Lower leg skin (tissue), 3 donors: ENCODE results near the gene SRPRB.

Source experiments
- POLR2A ChIP-seq, 2 donors: fragments of 450-650 bp; IDR thresholded peaks; one replicate each; pipeline ENCODE4 v1.6.1; 2016 to 2017; ENCODE audit warnings: antibody characterized with exemption in 2 of 2, mild to moderate bottlenecking in 1 of 2, moderate library complexity in 1 of 2
- TF ChIP-seq, protein P1 (sequence below), 3 donors: fragments of 450-650 bp; IDR thresholded peaks; one replicate each; pipeline ENCODE4 v1.5.1; 2016; ENCODE audit warnings: antibody characterized with exemption in 3 of 3, mild to moderate bottlenecking in 3 of 3, moderate library complexity in 2 of 3

DNA sequence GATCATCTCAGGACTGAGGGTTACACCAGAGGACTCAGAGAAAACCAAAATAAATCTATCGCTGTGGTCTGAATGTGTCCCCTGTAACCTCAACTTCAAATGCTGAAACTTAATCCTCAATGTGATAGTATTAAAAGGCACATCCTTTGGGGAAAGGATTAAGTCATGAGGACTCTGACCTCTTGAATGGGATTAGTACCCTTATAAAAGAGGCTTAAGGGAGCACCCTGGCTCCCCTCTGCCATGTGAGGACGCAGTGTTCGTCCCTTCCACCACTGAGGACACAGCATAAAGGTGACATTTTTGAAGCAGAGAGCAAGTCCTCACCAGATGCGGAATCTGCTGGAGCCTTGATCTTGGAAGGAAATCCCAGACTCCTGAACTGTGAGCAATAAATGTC is 39.5 kb downstream of the SRPRB start:
- TF ChIP-seq, protein P1, sequence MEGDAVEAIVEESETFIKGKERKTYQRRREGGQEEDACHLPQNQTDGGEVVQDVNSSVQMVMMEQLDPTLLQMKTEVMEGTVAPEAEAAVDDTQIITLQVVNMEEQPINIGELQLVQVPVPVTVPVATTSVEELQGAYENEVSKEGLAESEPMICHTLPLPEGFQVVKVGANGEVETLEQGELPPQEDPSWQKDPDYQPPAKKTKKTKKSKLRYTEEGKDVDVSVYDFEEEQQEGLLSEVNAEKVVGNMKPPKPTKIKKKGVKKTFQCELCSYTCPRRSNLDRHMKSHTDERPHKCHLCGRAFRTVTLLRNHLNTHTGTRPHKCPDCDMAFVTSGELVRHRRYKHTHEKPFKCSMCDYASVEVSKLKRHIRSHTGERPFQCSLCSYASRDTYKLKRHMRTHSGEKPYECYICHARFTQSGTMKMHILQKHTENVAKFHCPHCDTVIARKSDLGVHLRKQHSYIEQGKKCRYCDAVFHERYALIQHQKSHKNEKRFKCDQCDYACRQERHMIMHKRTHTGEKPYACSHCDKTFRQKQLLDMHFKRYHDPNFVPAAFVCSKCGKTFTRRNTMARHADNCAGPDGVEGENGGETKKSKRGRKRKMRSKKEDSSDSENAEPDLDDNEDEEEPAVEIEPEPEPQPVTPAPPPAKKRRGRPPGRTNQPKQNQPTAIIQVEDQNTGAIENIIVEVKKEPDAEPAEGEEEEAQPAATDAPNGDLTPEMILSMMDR (IDR thresholded peaks at IDR 0.05), result no peak
- no peak for TF ChIP-seq POLR2A (IDR thresholded peaks at IDR 0.05)
